Esophagus muscularis mucosa (tissue), 4 donors: ENCODE results near the gene STARD13. TPM values are rescaled to one million over a fixed set of nuclear protein-coding genes. Genes with fewer than 3 reads are reported as not detected.

ENCODE experiments used
- DNase-seq: peaks from one replicate; pipeline ENCODE4 v3.0.0-alpha.2; 2017; ENCODE audit errors: extremely low spot score
- H3K27ac ChIP-seq, 4 donors: fragments of 200-600 bp; sonication (generic); replicated peaks in 1 of 4; 1 replicate in 3 of 4; 2 replicates in 1 of 4; pipeline ENCODE4 v1.5.1; 2016 to 2019; ENCODE audit warnings: mild to moderate bottlenecking in 1 of 4
- H3K27me3 ChIP-seq, 4 donors: fragments of 200-600 bp; sonication (generic); one replicate each; pipeline versions ENCODE4 v1.5.1 to v1.6.0; 2016 to 2019
- H3K36me3 ChIP-seq, 4 donors: fragments of 200-600 bp; sonication (generic); one replicate each; pipeline ENCODE4 v1.5.1; 2016 to 2019
- H3K4me1 ChIP-seq, 4 donors: fragments of 200-600 bp; sonication (generic); one replicate each; pipeline ENCODE4 v1.5.1; 2016 to 2019
- H3K4me3 ChIP-seq, 4 donors: fragments of 200-600 bp; sonication (generic); 1 replicate in 2 of 4; 2 replicates in 2 of 4; pipeline ENCODE4 v1.5.1; 2016 to 2019; ENCODE audit warnings: mild to moderate bottlenecking in 4 of 4, moderate library complexity in 1 of 4
- H3K9me3 ChIP-seq, 4 donors: fragments of 200-600 bp; sonication (generic); 1 replicate in 3 of 4; 2 replicates in 1 of 4; pipeline ENCODE4 v1.5.1; 2016 to 2019
- EP300 ChIP-seq: sonication (generic); formaldehyde crosslinking; IDR thresholded peaks from one replicate; pipeline ENCODE4 v1.6.1; 2017; ENCODE audit warnings: antibody characterized with exemption
- POLR2A ChIP-seq: fragments of 450-650 bp; IDR thresholded peaks from one replicate; pipeline ENCODE4 v1.6.1; 2017; ENCODE audit warnings: antibody characterized with exemption, moderate library complexity, mild to moderate bottlenecking, low read depth
- POLR2AphosphoS5 ChIP-seq, 2 donors: sonication (generic); formaldehyde crosslinking; IDR thresholded peaks; one replicate each; pipeline ENCODE4 v1.6.1; 2017; ENCODE audit warnings: antibody characterized with exemption in 2 of 2
- WGBS: methylation state at CpG from one replicate; pipeline ENCODE4 v1.1.5; 2018; 5-methylcytosine and 5-hydroxymethylcytosine counted together
- intact Hi-C: fragments of 100-400 bp; cut with DNase I; formaldehyde crosslinking; loops from one replicate; pipeline ENCODE4 v1.15.1; 2023
- total RNA-seq, 4 donors: library from RNA; depleted of rRNA; stranded (reverse); fragments of >200 nt; gene quantifications; one replicate each; pipeline versions ENCODE4 v1.1.0 to v1.2.1, GENCODE V29; 2016
- TF ChIP-seq, protein P1 (sequence below), 3 experiments: fragments of 200-600 bp in 2 of 3; fragments of 450-650 bp in 1 of 3; sonication (generic) in 2 of 3; IDR thresholded peaks; one replicate each; pipeline ENCODE4 v1.5.1; 2017 to 2019; ENCODE audit warnings: antibody characterized with exemption in 3 of 3, mild to moderate bottlenecking in 2 of 3, moderate library complexity in 1 of 3

STARD13 gene
- total RNA-seq, 4 donors from 2014 or later = 44.9 to 59.2 (median 56.2) TPM

DNA sequence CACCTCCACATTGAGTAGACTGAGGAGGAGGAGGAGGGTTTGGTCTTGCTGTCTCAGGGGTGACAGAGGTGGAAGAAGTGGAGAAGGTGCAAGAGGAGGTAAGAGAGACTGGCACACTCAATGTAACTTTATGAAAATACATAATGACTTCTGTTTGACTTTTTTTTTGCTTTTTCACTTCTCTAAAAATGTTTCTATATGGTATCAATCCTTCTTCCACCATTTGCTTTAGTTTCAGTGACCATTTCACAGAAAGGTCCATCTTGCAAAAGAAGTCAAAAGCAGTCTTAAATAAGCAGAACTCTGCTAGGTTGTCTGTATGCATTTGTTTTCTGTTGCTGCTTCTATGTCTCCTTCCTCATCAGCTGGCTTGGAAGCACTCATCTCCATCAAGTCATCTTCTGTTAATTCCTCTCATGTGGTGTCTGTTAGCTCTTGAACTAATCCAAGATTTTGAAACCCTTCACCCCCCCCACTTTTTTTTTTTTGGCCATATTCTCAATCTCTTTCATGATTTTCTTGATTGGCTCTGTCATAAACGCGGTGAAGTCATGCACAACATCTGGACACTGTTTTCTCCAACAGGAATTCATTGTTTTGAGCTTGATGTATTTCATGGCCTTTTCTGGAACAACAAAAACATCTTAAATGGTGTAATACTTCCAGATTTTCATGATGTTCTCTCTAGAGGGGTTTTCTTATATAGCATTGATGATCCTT is 188.5 kb downstream of the STARD13 start:
- no peak for DNase-seq
- TF ChIP-seq EP300 (no peak), POLR2A (no peak), POLR2AphosphoS5 (IDR thresholded peaks at IDR 0.05) (no peak)
- TF ChIP-seq, protein P1, sequence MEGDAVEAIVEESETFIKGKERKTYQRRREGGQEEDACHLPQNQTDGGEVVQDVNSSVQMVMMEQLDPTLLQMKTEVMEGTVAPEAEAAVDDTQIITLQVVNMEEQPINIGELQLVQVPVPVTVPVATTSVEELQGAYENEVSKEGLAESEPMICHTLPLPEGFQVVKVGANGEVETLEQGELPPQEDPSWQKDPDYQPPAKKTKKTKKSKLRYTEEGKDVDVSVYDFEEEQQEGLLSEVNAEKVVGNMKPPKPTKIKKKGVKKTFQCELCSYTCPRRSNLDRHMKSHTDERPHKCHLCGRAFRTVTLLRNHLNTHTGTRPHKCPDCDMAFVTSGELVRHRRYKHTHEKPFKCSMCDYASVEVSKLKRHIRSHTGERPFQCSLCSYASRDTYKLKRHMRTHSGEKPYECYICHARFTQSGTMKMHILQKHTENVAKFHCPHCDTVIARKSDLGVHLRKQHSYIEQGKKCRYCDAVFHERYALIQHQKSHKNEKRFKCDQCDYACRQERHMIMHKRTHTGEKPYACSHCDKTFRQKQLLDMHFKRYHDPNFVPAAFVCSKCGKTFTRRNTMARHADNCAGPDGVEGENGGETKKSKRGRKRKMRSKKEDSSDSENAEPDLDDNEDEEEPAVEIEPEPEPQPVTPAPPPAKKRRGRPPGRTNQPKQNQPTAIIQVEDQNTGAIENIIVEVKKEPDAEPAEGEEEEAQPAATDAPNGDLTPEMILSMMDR (IDR thresholded peaks at IDR 0.05) = no peak
- 94% methylated on average over 2 of the region's 2 CpGs for WGBS
- Histone ChIP-seq H3K4me1 (peaks cover 0 to 5% (median 2%) of the 10 kb centered on the region in 4 donors), H3K27me3 (no peaks in the 10 kb centered on the region), H3K9me3 (peaks cover 0 to 12% (median 4%) of the 10 kb centered on the region in 4 donors), H3K36me3 (no peaks in the 10 kb centered on the region), H3K27ac (no peak overlapping the region), H3K4me3 (no peak overlapping the region)
- intact Hi-C loops = no loop called here

DNA sequence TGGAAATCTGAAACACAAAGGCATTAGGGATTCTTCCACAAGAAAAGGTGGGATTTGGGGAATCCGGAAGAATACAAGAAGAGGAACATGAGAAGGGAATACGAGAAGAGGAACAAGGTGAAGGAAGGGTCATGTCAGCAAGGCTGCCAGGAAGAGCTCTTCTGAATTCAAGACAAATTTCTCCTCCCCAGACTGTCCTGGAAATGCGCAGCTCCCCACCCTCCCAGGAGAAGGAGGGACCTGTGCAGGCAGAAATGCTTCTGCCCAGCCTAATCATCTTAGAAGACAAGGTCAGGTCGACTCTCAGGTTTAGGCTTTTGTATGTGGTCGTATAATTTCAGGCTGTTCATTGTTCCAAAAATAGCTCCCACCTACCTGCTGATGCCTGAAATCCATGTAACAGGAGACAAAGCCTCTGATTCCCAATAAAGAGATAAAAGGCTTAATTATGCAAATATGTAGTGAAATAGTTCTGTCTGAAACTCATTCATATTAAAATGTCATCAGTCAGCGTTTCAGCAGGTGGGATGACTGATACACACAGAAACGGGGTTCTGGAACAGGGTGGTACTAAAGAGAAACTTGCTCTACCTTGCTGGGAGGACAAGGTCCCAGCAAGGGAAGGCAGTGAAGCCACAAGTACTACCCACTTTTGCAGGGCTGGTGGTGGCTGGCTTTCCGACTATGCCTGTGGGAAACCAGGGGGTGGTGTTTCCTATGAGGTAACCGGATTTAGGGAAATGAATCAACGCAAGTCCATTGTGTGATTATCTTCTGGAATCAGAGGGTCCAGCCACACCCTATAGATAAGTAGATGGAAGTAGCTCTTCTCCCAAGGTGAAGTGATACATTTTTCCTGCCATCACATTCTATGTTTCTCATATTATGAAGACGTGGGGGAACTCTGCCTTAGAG is 193.2 kb downstream of the STARD13 start:
- H3K4me3 ChIP-seq = no peak overlapping the region
- H3K9me3 ChIP-seq = no peaks in the 10 kb centered on the region
- 80% methylated on average over 11 of the region's 11 CpGs for WGBS
- H3K4me1 ChIP-seq = peaks cover 5 to 34% (median 21%) of the 10 kb centered on the region in 4 donors
- TF ChIP-seq POLR2AphosphoS5 (IDR thresholded peaks at IDR 0.05) (no peak), EP300 (no peak), POLR2A (no peak)
- TF ChIP-seq, protein P1 (IDR thresholded peaks at IDR 0.05) = no peak
- no peaks in the 10 kb centered on the region for H3K27me3 ChIP-seq
- H3K36me3 ChIP-seq = no peaks in the 10 kb centered on the region
- no peak overlapping the region for H3K27ac ChIP-seq
- intact Hi-C loops = no loop called here
- DNase-seq = no peak

DNA sequence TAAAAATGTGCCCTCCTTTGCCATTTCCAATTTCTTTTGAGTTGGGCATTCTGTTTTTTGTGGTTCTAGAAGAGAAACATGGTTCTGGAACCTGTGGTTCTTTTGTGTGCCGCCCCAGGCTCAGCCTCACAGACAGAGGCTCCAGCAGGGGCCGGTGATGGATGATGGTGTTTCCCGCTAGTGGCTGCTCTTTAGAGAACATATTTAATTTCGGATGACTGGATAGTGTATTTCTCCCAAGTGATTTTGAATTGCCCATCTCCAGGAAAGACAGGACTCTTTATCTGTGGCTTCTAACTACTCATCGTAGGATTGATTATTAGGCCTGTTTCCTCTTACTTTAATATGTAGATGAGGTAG is 194.2 kb downstream of the STARD13 start:
- WGBS = 91% methylated on average over 5 of the region's 5 CpGs
- Histone ChIP-seq H3K9me3 (no peaks in the 10 kb centered on the region), H3K27ac (no peak overlapping the region), H3K4me1 (peaks cover 5 to 34% (median 21%) of the 10 kb centered on the region in 4 donors), H3K27me3 (no peaks in the 10 kb centered on the region), H3K4me3 (no peak overlapping the region), H3K36me3 (no peaks in the 10 kb centered on the region)
- no peak for DNase-seq
- intact Hi-C loops = no loop called here
- TF ChIP-seq, protein P1 (IDR thresholded peaks at IDR 0.05) = no peak
- TF ChIP-seq EP300 (no peak), POLR2AphosphoS5 (IDR thresholded peaks at IDR 0.05) (no peak), POLR2A (no peak)

DNA sequence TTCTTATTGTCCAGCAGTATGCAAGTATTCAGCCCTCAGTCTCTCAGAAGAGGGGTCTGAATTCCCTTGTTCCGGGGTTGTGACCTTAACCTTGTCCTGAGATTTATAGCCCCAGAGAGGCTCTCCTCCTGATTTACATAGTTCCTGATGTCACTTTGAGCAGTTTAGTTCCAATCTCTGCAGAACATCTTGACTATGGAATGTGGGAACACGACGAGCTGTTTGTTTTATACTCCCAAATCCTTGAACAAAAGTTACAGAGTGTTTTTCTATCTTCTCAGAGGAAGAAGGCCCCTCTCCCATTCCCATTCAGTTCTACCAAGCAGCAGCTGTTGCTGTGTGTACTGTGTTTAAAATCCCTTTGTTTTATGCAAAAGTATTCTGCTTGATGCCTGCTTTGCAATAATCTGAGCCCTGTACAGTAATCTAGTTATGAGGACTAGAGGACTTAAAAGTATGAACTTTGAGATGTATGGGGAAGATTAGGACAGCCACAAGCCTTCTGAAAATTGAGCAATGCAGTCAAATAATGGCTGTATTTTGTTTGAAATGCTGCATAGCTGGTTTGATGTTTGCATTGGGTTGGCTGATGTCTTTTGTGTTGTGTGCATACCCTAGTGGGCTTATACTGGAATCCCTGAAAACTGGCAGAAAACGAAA is 194.7 kb downstream of the STARD13 start:
- peaks cover 5 to 34% (median 21%) of the 10 kb centered on the region in 4 donors for H3K4me1 ChIP-seq
- no peak overlapping the region for H3K4me3 ChIP-seq
- WGBS = 49% methylated on average over 4 of the region's 4 CpGs
- intact Hi-C loops = no loop called here
- no peak overlapping the region for H3K27ac ChIP-seq
- H3K36me3 ChIP-seq = no peaks in the 10 kb centered on the region
- no peaks in the 10 kb centered on the region for H3K27me3 ChIP-seq
- no peak for DNase-seq
- no peaks in the 10 kb centered on the region for H3K9me3 ChIP-seq
- TF ChIP-seq, protein P1 (IDR thresholded peaks at IDR 0.05) = no peak
- TF ChIP-seq POLR2AphosphoS5 (IDR thresholded peaks at IDR 0.05) (no peak), EP300 (no peak), POLR2A (no peak)
